ENCODE results near the gene TDRD9. TPM values are rescaled to one million over a fixed set of nuclear protein-coding genes. Genes with fewer than 3 reads are reported as not detected.

Gene TDRD9
- total RNA-seq, 2 donors from 2014 or later = 12.0 TPM; not detected in 1

GRCh38 chr14:104091061-104091926 lies 163.0 kb downstream of the TDRD9 start:
- no peak for TF ChIP-seq CTCF (IDR thresholded peaks at IDR 0.05)
- H3K27me3 ChIP-seq (replicated peaks; ENCODE audit: insufficient read depth) = no peaks in the 10 kb centered on the region
- DNase-seq (ENCODE audit: low spot score) = no peak
- no peak overlapping the region for H3K4me3 ChIP-seq
- no peaks in the 10 kb centered on the region for H3K36me3 ChIP-seq
- no peak overlapping the region for H3K27ac ChIP-seq
- H3K4me1 ChIP-seq (ENCODE audit: control insufficient read depth in 1 of 2, low read depth in 2 of 2) = no peaks in the 10 kb centered on the region
- no peaks in the 10 kb centered on the region for H3K9me3 ChIP-seq
- no peak for ATAC-seq (ENCODE audit: insufficient number of reproducible peaks, low FRiP score, low read depth)

GRCh38 chr14:104091927-104092771 lies 163.9 kb downstream of the TDRD9 start:
- H3K36me3 ChIP-seq = no peaks in the 10 kb centered on the region
- H3K4me3 ChIP-seq = no peak overlapping the region
- H3K27ac ChIP-seq = no peak overlapping the region
- no peaks in the 10 kb centered on the region for H3K9me3 ChIP-seq
- DNase-seq (ENCODE audit: low spot score) (no peak), ATAC-seq (ENCODE audit: insufficient number of reproducible peaks, low FRiP score, low read depth) (no peak)
- TF ChIP-seq CTCF (IDR thresholded peaks at IDR 0.05) = no peak
- H3K27me3 ChIP-seq (replicated peaks; ENCODE audit: insufficient read depth) = no peaks in the 10 kb centered on the region
- no peaks in the 10 kb centered on the region for H3K4me1 ChIP-seq (ENCODE audit: control insufficient read depth in 1 of 2, low read depth in 2 of 2)

- H3K27ac ChIP-seq = no peak overlapping the region
- H3K4me1 ChIP-seq (ENCODE audit: control insufficient read depth in 1 of 2, low read depth in 2 of 2) = no peaks in the 10 kb centered on the region
- H3K27me3 ChIP-seq (replicated peaks; ENCODE audit: insufficient read depth) = no peaks in the 10 kb centered on the region
- DNase-seq (ENCODE audit: low spot score) (no peak), ATAC-seq (ENCODE audit: insufficient number of reproducible peaks, low FRiP score, low read depth) (no peak)
- no peak overlapping the region for H3K4me3 ChIP-seq
- H3K9me3 ChIP-seq = no peaks in the 10 kb centered on the region
- no peaks in the 10 kb centered on the region for H3K36me3 ChIP-seq
- TF ChIP-seq CTCF (IDR thresholded peaks at IDR 0.05) = no peak
These were observed 164.7 kb downstream of the TDRD9 start for GRCh38 chr14:104092931-104093365.

- no peaks in the 10 kb centered on the region for H3K4me1 ChIP-seq (ENCODE audit: control insufficient read depth in 1 of 2, low read depth in 2 of 2)
- ATAC-seq (ENCODE audit: insufficient number of reproducible peaks, low FRiP score, low read depth) (no peak), DNase-seq (ENCODE audit: low spot score) (no peak)
- no peaks in the 10 kb centered on the region for H3K27me3 ChIP-seq (replicated peaks; ENCODE audit: insufficient read depth)
- H3K36me3 ChIP-seq = no peaks in the 10 kb centered on the region
- no peaks in the 10 kb centered on the region for H3K9me3 ChIP-seq
- no peak for TF ChIP-seq CTCF (IDR thresholded peaks at IDR 0.05)
- no peak overlapping the region for H3K27ac ChIP-seq
- H3K4me3 ChIP-seq = no peak overlapping the region
These were observed 165.3 kb downstream of the TDRD9 start for GRCh38 chr14:104093366-104094055.
